Epithelial cell of proximal tubule (primary cell): Measurements from ENCODE around the gene BOD1. TPM values are rescaled to one million over a fixed set of nuclear protein-coding genes. Genes with fewer than 3 reads are reported as not detected.

Source experiments
- DNase-seq: peaks from one replicate; pipeline ENCODE4 v3.0.0-alpha.2; 2011; ENCODE audit warnings: low read depth
- H3K4me3 ChIP-seq: 2 replicates; pipeline ENCODE4 v1.5.1; 2011; ENCODE audit warnings: low read depth, mild to moderate bottlenecking, low read length
- CTCF ChIP-seq: conservative IDR thresholded peaks from 2 replicates; pipeline ENCODE4 v1.5.1; 2012; ENCODE audit warnings: low read depth, mild to moderate bottlenecking, low read length
- total RNA-seq: library from RNA; depleted of rRNA; stranded (reverse); fragments of >200 nt; gene quantifications from 2 replicates; pipeline ENCODE4 v1.2.3, GENCODE V29; 2015

The BOD1 gene
- total RNA-seq, 1 donor from 2014 or later = 29.8 TPM

- H3K4me3 ChIP-seq = no peak overlapping the region
- no peak for DNase-seq
- TF ChIP-seq CTCF = no peak
Observed at GRCh38 chr5:173564106-173564505, 52.3 kb downstream of the BOD1 start.

GRCh38 chr5:173563246-173563645 is 53.2 kb downstream of the BOD1 start:
- DNase-seq = no peak
- H3K4me3 ChIP-seq = no peak overlapping the region

GRCh38 chr5:173562451-173562850 is 54.0 kb downstream of the BOD1 start:
- no peak overlapping the region for H3K4me3 ChIP-seq
- no peak for TF ChIP-seq CTCF
- no peak for DNase-seq

More at GRCh38 chr5:173563246-173563645, 53.2 kb downstream of the BOD1 start:
- no peak for TF ChIP-seq CTCF
